Astrocyte (in vitro differentiated cells and primary cell): ENCODE data around the gene N4BP2L1. TPM values are rescaled to one million over a fixed set of nuclear protein-coding genes. Genes with fewer than 3 reads are reported as not detected.

Experiments used
- DNase-seq: peaks from one replicate; pipeline ENCODE4 v3.0.0-alpha.2; 2010; ENCODE audit warnings: low read depth
- FAIRE-seq: peaks from 2 replicates; lab custom pipeline; 2011; peaks lifted over from hg19 to GRCh38; lab: Jason Lieb, UNC
- H2AFZ ChIP-seq: 2 replicates; pipeline ENCODE4 v1.6.0; 2012; ENCODE audit warnings: low read depth, low read length, inconsistent platforms
- H3K27ac ChIP-seq: 2 replicates; pipeline ENCODE4 v1.5.1; 2011; ENCODE audit warnings: low read depth, low read length, inconsistent platforms
- H3K27me3 ChIP-seq: 2 replicates; pipeline ENCODE4 v1.6.0; 2011; ENCODE audit warnings: low read length, inconsistent platforms; ENCODE audit not compliant: insufficient read depth
- H3K36me3 ChIP-seq: 2 replicates; pipeline ENCODE4 v1.5.1; 2011; ENCODE audit warnings: low read length, inconsistent platforms; ENCODE audit not compliant: insufficient read depth
- H3K4me1 ChIP-seq: 2 replicates; pipeline ENCODE4 v1.5.1; 2011; ENCODE audit warnings: low read length, inconsistent platforms; ENCODE audit not compliant: insufficient read depth
- H3K4me2 ChIP-seq: 2 replicates; pipeline ENCODE4 v1.6.0; 2012; ENCODE audit warnings: low read length, inconsistent platforms
- H3K4me3 ChIP-seq: 2 replicates; pipeline ENCODE4 v1.5.1; 2011; ENCODE audit warnings: low read depth, mild to moderate bottlenecking, low read length, inconsistent platforms; ENCODE audit not compliant: insufficient read depth
- H3K79me2 ChIP-seq: 2 replicates; pipeline ENCODE4 v1.6.0; 2012; ENCODE audit warnings: mild to moderate bottlenecking, low read length, inconsistent platforms; ENCODE audit not compliant: insufficient read depth
- H3K9ac ChIP-seq: 2 replicates; pipeline ENCODE4 v1.6.0; 2012; ENCODE audit warnings: mild to moderate bottlenecking, low read length, inconsistent platforms
- H3K9me3 ChIP-seq: 2 replicates; pipeline ENCODE4 v1.5.1; 2012; ENCODE audit warnings: low read depth, mild to moderate bottlenecking, low read length, inconsistent platforms; ENCODE audit not compliant: insufficient read depth
- H4K20me1 ChIP-seq: 2 replicates; pipeline ENCODE4 v1.6.0; 2012; ENCODE audit warnings: low read length, inconsistent platforms; ENCODE audit not compliant: insufficient read depth
- H3K27ac Mint-ChIP-seq: one replicate; pipeline ENCODE4 v1.8.0; 2021; ENCODE audit warnings: mild to moderate bottlenecking, mixed read lengths; ENCODE audit not compliant: unreplicated experiment
- H3K27me3 Mint-ChIP-seq: one replicate; pipeline ENCODE4 v1.8.0; 2021; ENCODE audit warnings: low read depth, mixed read lengths; ENCODE audit not compliant: unreplicated experiment
- H3K36me3 Mint-ChIP-seq: one replicate; pipeline ENCODE4 v1.8.0; 2021; ENCODE audit warnings: low read depth, mixed read lengths; ENCODE audit not compliant: unreplicated experiment
- H3K4me1 Mint-ChIP-seq: one replicate; pipeline ENCODE4 v1.8.0; 2021; ENCODE audit warnings: low read depth, mixed read lengths; ENCODE audit not compliant: unreplicated experiment
- H3K4me3 Mint-ChIP-seq: one replicate; pipeline ENCODE4 v1.8.0; 2021; ENCODE audit warnings: mild to moderate bottlenecking, moderate library complexity, mixed read lengths; ENCODE audit not compliant: unreplicated experiment
- H3K9me3 Mint-ChIP-seq: one replicate; pipeline ENCODE4 v1.8.0; 2021; ENCODE audit warnings: mild to moderate bottlenecking, mixed read lengths; ENCODE audit not compliant: unreplicated experiment
- EZH2 ChIP-seq: IDR thresholded peaks from 2 replicates; pipeline ENCODE4 v1.6.1; 2012; ENCODE audit warnings: mild to moderate bottlenecking, low read length, inconsistent platforms; ENCODE audit not compliant: insufficient read depth
- total RNA-seq: library from RNA; stranded (reverse); gene quantifications from 2 replicates; pipeline ENCODE4 v1.2.1, GENCODE V29; 2021
- TF ChIP-seq, protein P1 (sequence below): IDR thresholded peaks from 2 replicates; pipeline ENCODE4 v1.5.1; 2011; ENCODE audit warnings: low read depth, mild to moderate bottlenecking, inconsistent platforms, low read length, moderate library complexity; ENCODE audit not compliant: insufficient read depth

The N4BP2L1 gene
- total RNA-seq, 1 donor from 2014 or later = 2.2 TPM

DNA sequence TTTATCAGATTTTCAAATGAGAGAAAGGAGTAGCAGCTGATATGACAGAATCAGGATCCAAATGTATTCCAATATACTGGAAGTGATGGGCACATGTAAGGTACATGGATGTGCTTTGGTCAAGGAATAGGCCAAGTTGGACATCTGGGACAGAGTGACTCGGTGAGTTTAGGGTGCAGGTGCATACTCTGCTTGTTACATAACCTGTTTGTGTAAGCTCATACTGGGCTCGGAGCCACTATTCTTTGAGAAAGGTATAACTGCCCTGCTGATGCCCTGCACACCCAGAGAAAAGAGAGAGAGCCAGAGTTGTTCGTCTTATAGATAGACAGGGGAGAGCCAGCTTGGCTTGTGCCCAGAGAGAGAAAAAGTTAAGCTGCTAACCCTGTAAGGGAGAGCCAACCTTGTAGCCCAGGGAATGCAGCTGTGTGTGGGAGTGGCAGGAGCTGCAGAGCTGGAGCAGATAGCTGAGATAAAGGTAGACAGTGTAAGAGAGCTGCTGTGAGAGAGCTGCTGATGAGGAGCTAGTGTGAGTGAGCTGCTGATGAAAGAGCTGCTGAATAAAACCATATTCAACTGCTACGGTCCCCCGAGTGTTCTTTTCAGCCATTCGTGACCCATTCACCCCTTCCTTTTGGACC lies 40.7 kb upstream of the N4BP2L1 start:
- no peak for FAIRE-seq
- H3K79me2 ChIP-seq = no peaks in the 10 kb centered on the region
- no peak overlapping the region for H3K4me3 ChIP-seq

DNA sequence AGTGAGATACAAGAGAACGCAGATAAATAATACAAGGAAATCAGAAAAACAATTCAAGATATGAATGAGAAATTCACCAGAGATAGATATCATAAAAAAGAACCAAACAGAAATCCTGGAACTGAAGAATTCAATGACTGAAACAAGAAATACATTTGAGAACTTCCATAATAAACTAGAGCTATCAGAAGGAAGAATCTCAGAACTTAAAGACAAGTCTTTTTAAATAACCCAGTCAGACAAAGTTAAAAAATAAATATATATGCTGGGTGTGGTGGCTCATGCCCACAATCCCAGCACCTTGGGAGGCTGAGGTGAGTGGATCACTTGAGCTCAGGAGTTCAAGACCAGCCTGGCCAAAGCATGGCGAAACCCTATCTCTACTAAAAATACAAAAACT lies 28.7 kb upstream of the N4BP2L1 start:
- DNase-seq (no peak), FAIRE-seq (no peak)
- no peak overlapping the region for H3K4me3 Mint-ChIP-seq
- H3K4me1 Mint-ChIP-seq = no peaks in the 10 kb centered on the region
- no peaks in the 10 kb centered on the region for H3K79me2 ChIP-seq
- no peaks in the 10 kb centered on the region for H3K27me3 ChIP-seq
- H3K4me2 ChIP-seq = no peak overlapping the region
- no peaks in the 10 kb centered on the region for H3K4me1 ChIP-seq
- H2AFZ ChIP-seq = no peak overlapping the region
- H3K9ac ChIP-seq = no peak overlapping the region
- H3K4me3 ChIP-seq = no peak overlapping the region
- H3K27me3 Mint-ChIP-seq = no peaks in the 10 kb centered on the region
- TF ChIP-seq EZH2 = no peak
- TF ChIP-seq, protein P1, sequence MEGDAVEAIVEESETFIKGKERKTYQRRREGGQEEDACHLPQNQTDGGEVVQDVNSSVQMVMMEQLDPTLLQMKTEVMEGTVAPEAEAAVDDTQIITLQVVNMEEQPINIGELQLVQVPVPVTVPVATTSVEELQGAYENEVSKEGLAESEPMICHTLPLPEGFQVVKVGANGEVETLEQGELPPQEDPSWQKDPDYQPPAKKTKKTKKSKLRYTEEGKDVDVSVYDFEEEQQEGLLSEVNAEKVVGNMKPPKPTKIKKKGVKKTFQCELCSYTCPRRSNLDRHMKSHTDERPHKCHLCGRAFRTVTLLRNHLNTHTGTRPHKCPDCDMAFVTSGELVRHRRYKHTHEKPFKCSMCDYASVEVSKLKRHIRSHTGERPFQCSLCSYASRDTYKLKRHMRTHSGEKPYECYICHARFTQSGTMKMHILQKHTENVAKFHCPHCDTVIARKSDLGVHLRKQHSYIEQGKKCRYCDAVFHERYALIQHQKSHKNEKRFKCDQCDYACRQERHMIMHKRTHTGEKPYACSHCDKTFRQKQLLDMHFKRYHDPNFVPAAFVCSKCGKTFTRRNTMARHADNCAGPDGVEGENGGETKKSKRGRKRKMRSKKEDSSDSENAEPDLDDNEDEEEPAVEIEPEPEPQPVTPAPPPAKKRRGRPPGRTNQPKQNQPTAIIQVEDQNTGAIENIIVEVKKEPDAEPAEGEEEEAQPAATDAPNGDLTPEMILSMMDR = no peak
- H3K9me3 ChIP-seq = no peaks in the 10 kb centered on the region
- peaks cover 11% of the 10 kb centered on the region for H4K20me1 ChIP-seq
- no peaks in the 10 kb centered on the region for H3K36me3 ChIP-seq
- H3K27ac ChIP-seq = no peak overlapping the region
- peaks cover 35% of the 10 kb centered on the region for H3K36me3 Mint-ChIP-seq
- H3K9me3 Mint-ChIP-seq = peaks cover 18% of the 10 kb centered on the region
- H3K27ac Mint-ChIP-seq = no peak overlapping the region

More for the DNA sequence above, 40.7 kb upstream of the N4BP2L1 start:
- H3K27me3 Mint-ChIP-seq = no peaks in the 10 kb centered on the region
- peak; percentile 14 for DNase-seq
- no peaks in the 10 kb centered on the region for H3K27me3 ChIP-seq
- H3K9me3 ChIP-seq = no peaks in the 10 kb centered on the region
- TF ChIP-seq, protein P1 = no peak
- TF ChIP-seq EZH2 = no peak
- no peaks in the 10 kb centered on the region for H4K20me1 ChIP-seq
- H3K36me3 Mint-ChIP-seq = peaks cover 24% of the 10 kb centered on the region
- H3K27ac Mint-ChIP-seq = no peak overlapping the region
- H3K4me1 ChIP-seq = no peaks in the 10 kb centered on the region
- no peak overlapping the region for H3K27ac ChIP-seq
- no peaks in the 10 kb centered on the region for H3K36me3 ChIP-seq
- no peak overlapping the region for H3K4me2 ChIP-seq
- H3K4me1 Mint-ChIP-seq = peaks cover 27% of the 10 kb centered on the region
- H3K4me3 Mint-ChIP-seq = no peak overlapping the region
- no peak overlapping the region for H2AFZ ChIP-seq
- H3K9ac ChIP-seq = no peak overlapping the region
- H3K9me3 Mint-ChIP-seq = no peaks in the 10 kb centered on the region

DNA sequence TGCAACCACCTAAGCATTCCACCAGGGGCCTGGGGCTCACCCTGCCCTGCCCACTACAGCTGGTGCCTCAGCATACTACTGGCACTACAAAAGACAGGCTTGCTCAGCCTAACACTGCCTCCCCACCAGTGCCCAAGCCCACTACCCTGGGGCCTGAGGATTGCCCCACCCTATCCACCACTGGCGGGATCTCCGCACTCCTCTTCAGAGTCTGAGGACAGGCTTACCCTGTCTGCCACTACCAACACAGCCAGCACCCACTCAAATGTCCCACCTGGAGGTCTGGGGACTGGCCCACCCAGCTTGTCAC lies 27.6 kb upstream of the N4BP2L1 start:
- Mint-ChIP-seq H3K4me3 (no peak overlapping the region), H3K36me3 (peaks cover 32% of the 10 kb centered on the region), H3K4me1 (no peaks in the 10 kb centered on the region), H3K27ac (no peak overlapping the region), H3K27me3 (no peaks in the 10 kb centered on the region), H3K9me3 (peaks cover 18% of the 10 kb centered on the region)
- TF ChIP-seq, protein P1 = no peak
- TF ChIP-seq EZH2 = no peak
- Histone ChIP-seq H3K9me3 (no peaks in the 10 kb centered on the region), H2AFZ (no peak overlapping the region), H3K4me1 (no peaks in the 10 kb centered on the region), H3K79me2 (no peaks in the 10 kb centered on the region), H3K27ac (no peak overlapping the region), H3K27me3 (no peaks in the 10 kb centered on the region), H3K9ac (no peak overlapping the region), H3K36me3 (no peaks in the 10 kb centered on the region), H3K4me2 (no peak overlapping the region), H3K4me3 (no peak overlapping the region), H4K20me1 (peaks cover 11% of the 10 kb centered on the region)
- FAIRE-seq = no peak
- no peak for DNase-seq
